Calu3 (cell line): ENCODE results near the gene ENPP5. TPM values are rescaled to one million over a fixed set of nuclear protein-coding genes. Genes with fewer than 3 reads are reported as not detected.
A peak's percentile ranks its signal among the peaks of the same experiment; 100 is the strongest.

Source experiments
- Bru-seq: library from RNA; stranded (reverse); fragments of 400-500 nt; gene quantifications from one replicate; lab custom pipeline; 2021; lab: Mats Ljungman, UMichigan
- BruChase-seq, 2 experiments: library from RNA; stranded (reverse); fragments of 400-500 nt; gene quantifications; one replicate each; lab custom pipeline; 2021; lab: Mats Ljungman, UMichigan
- BruUV-seq: library from RNA; stranded (reverse); fragments of 400-500 nt; replicated peaks from 2 replicates; lab custom pipeline; 2021; lab: Mats Ljungman, UMichigan
- CTCF ChIA-PET: fragments of 300-600 bp; sonication (Branson Sonifier 250); formaldehyde crosslinking; loops from one replicate; lab custom pipeline; 2022; ENCODE audit warnings: antibody characterized with exemption; lab: Charles Lee
- DNase-seq: peaks from one replicate; pipeline ENCODE4 v3.0.0; 2022
- H3K27ac Mint-ChIP-seq: one replicate; pipeline ENCODE4 v1.8.0; 2022; ENCODE audit warnings: mixed read lengths; ENCODE audit not compliant: unreplicated experiment
- H3K27me3 Mint-ChIP-seq: one replicate; pipeline ENCODE4 v1.8.0; 2022; ENCODE audit warnings: mixed read lengths; ENCODE audit not compliant: unreplicated experiment
- H3K36me3 Mint-ChIP-seq: one replicate; pipeline ENCODE4 v1.8.0; 2022; ENCODE audit warnings: mild to moderate bottlenecking, moderate library complexity, mixed read lengths; ENCODE audit not compliant: insufficient read depth, unreplicated experiment
- H3K4me1 Mint-ChIP-seq: one replicate; pipeline ENCODE4 v1.8.0; 2022; ENCODE audit warnings: mild to moderate bottlenecking, low read depth, mixed read lengths; ENCODE audit not compliant: unreplicated experiment
- H3K4me3 Mint-ChIP-seq: one replicate; pipeline ENCODE4 v1.8.0; 2022; ENCODE audit warnings: mild to moderate bottlenecking, low read depth, moderate library complexity, mixed read lengths; ENCODE audit not compliant: unreplicated experiment
- H3K9me3 Mint-ChIP-seq: one replicate; pipeline ENCODE4 v1.8.0; 2022; ENCODE audit warnings: low read depth, mixed read lengths; ENCODE audit not compliant: unreplicated experiment
- intact Hi-C: fragments of 100-400 bp; cut with micrococcal nuclease; formaldehyde crosslinking; loops from one replicate; pipeline ENCODE4 v1.10.0; 2022; ENCODE audit not compliant: unreplicated experiment
- long read RNA-seq: library from polyadenylated mRNA; stranded (forward); transcript quantifications from one replicate; pipeline ENCODE4 v2.0.0, GENCODE V29; 2022
- total RNA-seq: library from RNA; stranded (reverse); gene quantifications from 2 replicates; pipeline ENCODE4 v1.2.3, GENCODE V29; 2022
- TF ChIP-seq, protein P1 (sequence below): fragments of 200-600 bp; IDR thresholded peaks from one replicate; pipeline ENCODE4 v1.8.0; 2022; ENCODE audit warnings: antibody characterized with exemption; ENCODE audit not compliant: unreplicated experiment

Gene ENPP5, protein sequence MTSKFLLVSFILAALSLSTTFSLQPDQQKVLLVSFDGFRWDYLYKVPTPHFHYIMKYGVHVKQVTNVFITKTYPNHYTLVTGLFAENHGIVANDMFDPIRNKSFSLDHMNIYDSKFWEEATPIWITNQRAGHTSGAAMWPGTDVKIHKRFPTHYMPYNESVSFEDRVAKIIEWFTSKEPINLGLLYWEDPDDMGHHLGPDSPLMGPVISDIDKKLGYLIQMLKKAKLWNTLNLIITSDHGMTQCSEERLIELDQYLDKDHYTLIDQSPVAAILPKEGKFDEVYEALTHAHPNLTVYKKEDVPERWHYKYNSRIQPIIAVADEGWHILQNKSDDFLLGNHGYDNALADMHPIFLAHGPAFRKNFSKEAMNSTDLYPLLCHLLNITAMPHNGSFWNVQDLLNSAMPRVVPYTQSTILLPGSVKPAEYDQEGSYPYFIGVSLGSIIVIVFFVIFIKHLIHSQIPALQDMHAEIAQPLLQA
- total RNA-seq (17.3 and 18.7 TPM in 2 replicates), Bru-seq, nascent RNA (percentile 58 among the genes with signal in this experiment), BruChase-seq, experiment 1, labeled RNA remaining after a 6-hour chase (percentile 76 among the genes with signal in this experiment), BruChase-seq, experiment 2, labeled RNA remaining after a 2-hour chase (percentile 71 among the genes with signal in this experiment)
- long read RNA-seq, transcript ENPP5-201 (4 exons, 2,544 nt), result minor isoform, 8 of 30 reads
- long read RNA-seq, transcript ENPP5-202 (5 exons, 3,834 nt), result major isoform, 12 of 30 reads
- long read RNA-seq, partial matches to known transcripts, result 0 of 30 reads
- long read RNA-seq, other reads (novel, unspliced or antisense), result 10 of 30 reads

DNA sequence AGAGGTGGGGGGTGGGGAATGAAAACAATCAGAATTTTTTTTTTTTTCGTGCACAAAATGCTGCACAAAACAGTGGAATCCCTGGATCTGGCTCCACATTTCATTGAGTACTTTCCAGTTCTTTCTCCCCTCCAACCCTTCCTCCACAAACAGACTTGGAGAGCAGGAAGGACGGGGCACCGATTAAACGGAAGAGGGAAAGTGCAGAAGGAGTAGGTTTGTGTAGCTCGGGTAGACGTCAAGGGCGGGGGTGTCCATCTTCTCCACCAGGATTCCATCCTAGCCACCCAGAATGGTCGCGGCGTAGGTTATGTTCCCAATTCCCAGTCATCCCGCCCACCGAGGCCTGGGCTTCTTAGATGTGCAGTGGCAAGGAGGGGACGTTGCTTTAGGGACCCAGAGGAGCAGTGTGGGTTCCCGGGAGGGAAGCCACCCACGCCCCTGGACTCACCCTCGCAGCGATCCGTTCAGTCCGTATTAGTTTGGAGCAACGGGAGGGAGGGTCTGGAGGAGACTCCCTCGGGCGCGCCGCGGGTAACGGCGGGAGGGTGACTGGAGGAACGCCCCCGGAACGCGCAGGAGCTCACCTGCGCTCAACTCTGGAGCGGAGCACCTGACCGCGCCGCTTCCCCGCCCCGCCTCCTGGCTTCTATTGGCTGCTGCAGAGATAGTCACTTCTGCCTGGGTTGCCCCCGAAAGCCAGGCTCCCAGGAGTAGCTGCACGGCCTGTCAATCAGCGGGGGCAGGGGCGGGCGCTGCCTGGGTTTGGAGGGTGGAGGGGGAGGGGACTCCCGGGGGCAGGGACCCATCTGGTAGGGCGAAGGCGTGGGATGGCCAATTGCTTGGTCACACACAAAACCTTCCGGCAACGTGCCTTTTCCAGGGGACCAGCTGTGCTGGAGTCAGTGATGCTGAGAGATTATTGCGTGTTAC, at the start of gene ENPP5:
TSS of gene ENPP5 (minus strand) at position 624 of the 933 bp plus-strand sequence. CDS start 2,718 bp downstream, outside the sequence.
- peak; percentile 96 for DNase-seq
- TF ChIP-seq, protein P1, sequence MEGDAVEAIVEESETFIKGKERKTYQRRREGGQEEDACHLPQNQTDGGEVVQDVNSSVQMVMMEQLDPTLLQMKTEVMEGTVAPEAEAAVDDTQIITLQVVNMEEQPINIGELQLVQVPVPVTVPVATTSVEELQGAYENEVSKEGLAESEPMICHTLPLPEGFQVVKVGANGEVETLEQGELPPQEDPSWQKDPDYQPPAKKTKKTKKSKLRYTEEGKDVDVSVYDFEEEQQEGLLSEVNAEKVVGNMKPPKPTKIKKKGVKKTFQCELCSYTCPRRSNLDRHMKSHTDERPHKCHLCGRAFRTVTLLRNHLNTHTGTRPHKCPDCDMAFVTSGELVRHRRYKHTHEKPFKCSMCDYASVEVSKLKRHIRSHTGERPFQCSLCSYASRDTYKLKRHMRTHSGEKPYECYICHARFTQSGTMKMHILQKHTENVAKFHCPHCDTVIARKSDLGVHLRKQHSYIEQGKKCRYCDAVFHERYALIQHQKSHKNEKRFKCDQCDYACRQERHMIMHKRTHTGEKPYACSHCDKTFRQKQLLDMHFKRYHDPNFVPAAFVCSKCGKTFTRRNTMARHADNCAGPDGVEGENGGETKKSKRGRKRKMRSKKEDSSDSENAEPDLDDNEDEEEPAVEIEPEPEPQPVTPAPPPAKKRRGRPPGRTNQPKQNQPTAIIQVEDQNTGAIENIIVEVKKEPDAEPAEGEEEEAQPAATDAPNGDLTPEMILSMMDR, result no peak
- intact Hi-C loops, result loop anchor here (1.0 kb wide), 1 partner anchor 40 kb away; no protein-coding TSS in a partner anchor
- H3K27me3 Mint-ChIP-seq, result no peaks in the 10 kb centered on the region
- H3K27ac Mint-ChIP-seq, result peak within 1 kb of the TSS; percentile 87
- H3K4me1 Mint-ChIP-seq, result no peaks in the 10 kb centered on the region
- no TSS peak for BruUV-seq
- CTCF ChIA-PET, result interaction anchor here (0.6 to 1.1 kb wide), 7 partner anchors 42 to 1510 kb away, joined by 3 to 4 read pairs (median 3); no protein-coding TSS in a partner anchor
- peaks cover 18% of the 10 kb centered on the region for H3K36me3 Mint-ChIP-seq
- peak within 1 kb of the TSS; percentile 95 for H3K4me3 Mint-ChIP-seq
- H3K9me3 Mint-ChIP-seq, result no peaks in the 10 kb centered on the region

DNA sequence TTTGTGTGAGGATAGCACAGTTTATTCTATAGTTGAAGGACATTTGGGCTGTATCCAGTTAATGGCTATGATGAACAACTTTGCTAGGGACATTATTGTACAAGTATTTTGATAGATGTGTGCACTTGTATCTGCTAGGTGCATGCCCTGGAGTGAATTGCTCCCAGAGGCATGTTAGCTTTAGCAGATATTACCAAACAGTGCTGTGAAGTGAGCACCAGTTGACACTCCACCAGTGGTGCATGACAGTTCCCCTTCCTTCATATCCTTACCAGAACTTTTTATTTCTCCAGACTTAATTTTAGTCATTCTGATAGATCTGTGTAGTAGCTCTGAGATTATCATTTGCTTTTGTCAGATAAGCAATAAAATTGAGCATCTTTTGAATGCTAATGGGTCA, 48.9 kb upstream of the ENPP5 start:
- Mint-ChIP-seq H3K27me3 (peaks cover 21% of the 10 kb centered on the region), H3K36me3 (no peaks in the 10 kb centered on the region), H3K9me3 (no peaks in the 10 kb centered on the region), H3K4me3 (no peak overlapping the region), H3K4me1 (no peaks in the 10 kb centered on the region), H3K27ac (no peak overlapping the region)
- TF ChIP-seq, protein P1, result no peak
- CTCF ChIA-PET, result interaction anchor here (1.0 kb wide), 1 partner anchor 130 kb away, joined by 6 read pairs; no protein-coding TSS in a partner anchor
- intact Hi-C loops, result loop anchor here (2.0 to 10.0 kb wide), 2 partner anchors 129 to 405 kb away; no protein-coding TSS in a partner anchor
- BruUV-seq, result no TSS peak
- no peak for DNase-seq

DNA sequence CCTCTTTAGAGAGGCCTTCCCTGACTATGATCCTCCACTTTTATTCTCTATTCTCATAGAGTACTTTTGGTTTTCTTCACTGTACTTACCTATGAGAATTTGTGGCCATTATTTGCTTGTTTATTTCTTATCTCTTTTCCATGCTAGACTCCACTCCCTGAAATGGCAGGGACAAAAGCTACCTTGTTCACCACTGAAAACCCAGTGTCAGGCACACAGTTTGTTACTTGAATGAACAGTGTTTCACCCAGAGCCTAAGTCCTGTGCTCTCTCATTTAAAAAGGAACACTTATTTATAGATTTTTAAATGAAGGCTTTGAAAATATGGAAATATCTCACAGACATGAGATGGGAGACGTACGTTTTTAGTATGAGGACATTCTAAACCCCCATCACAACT, 47.7 kb upstream of the ENPP5 start:
- H3K27me3 Mint-ChIP-seq, result peaks cover 24% of the 10 kb centered on the region
- intact Hi-C loops, result no loop called here
- TF ChIP-seq, protein P1, result no peak
- no peaks in the 10 kb centered on the region for H3K4me1 Mint-ChIP-seq
- H3K27ac Mint-ChIP-seq, result no peak overlapping the region
- no TSS peak for BruUV-seq
- no peak overlapping the region for H3K4me3 Mint-ChIP-seq
- CTCF ChIA-PET, result interaction anchor here (1.0 to 1.8 kb wide), 2 partner anchors 128 to 192 kb away, joined by 5 to 6 read pairs; no protein-coding TSS in a partner anchor
- no peaks in the 10 kb centered on the region for H3K9me3 Mint-ChIP-seq
- no peaks in the 10 kb centered on the region for H3K36me3 Mint-ChIP-seq
- no peak for DNase-seq
